GM18508 (cell line): ENCODE data around the gene PCDHGA1.

Experiments
- ATAC-seq: cut with Tn5 transposase; IDR thresholded peaks from one replicate; pipeline ENCODE4 v1.9.1; 2021; ENCODE audit warnings: moderate number of reproducible peaks; ENCODE audit not compliant: insufficient read depth, unreplicated experiment

PCDHGA1 gene

DNA sequence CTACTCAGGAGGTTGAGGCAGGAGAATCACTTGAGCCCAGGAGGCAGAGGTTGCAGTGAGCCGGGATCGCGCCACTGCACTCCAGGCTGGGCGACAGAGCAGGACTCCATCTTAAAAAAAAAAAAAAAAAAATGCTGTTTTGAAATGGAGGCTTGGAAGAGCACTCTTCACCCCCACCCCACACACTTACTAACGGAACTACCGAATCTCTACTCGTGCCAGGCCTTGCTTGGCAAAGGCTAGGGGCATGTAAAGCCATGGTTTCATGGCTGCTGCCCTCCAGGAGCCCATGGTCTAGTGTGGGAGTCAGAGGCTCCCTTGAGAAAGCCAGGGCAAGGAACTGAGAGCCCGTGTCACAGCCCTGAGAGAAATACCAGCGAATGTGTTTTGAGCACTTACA lies 179.8 kb downstream of the PCDHGA1 start:
- ATAC-seq, result no peak

GRCh38 chr5:141510850-141511601 lies 180.7 kb downstream of the PCDHGA1 start:
- ATAC-seq, result no peak

- no peak for ATAC-seq
Measured at GRCh38 chr5:141511771-141512325, 181.5 kb downstream of the PCDHGA1 start.

- no peak for ATAC-seq
Measured at GRCh38 chr5:141512390-141512910, 182.1 kb downstream of the PCDHGA1 start.

- no peak for ATAC-seq
Measured at GRCh38 chr5:141512911-141513626, 182.8 kb downstream of the PCDHGA1 start.

- no peak for ATAC-seq
Measured at GRCh38 chr5:141513627-141514329, 183.5 kb downstream of the PCDHGA1 start.

- ATAC-seq, result no peak
Measured at GRCh38 chr5:141514330-141515133, 184.2 kb downstream of the PCDHGA1 start.

DNA sequence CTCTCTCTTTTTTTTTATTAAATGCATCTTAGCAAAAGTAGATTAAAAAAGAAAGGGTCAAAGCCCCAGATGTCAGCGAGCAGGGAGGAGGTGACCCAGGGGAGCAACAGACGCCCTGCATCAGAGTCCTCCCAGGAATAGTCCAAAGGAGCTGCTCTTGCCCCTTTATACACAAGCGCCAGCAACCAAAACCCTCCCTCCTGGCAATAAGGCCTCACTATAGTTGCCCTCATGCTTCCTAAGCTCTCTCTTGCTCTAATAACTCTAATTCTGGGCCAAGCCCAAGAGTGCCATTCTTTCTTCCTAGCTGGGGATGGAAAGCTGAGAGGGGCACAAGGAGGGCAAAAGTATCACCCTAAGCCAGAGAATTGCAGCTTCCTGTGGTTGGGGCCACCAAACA lies 184.8 kb downstream of the PCDHGA1 start:
- no peak for ATAC-seq

DNA sequence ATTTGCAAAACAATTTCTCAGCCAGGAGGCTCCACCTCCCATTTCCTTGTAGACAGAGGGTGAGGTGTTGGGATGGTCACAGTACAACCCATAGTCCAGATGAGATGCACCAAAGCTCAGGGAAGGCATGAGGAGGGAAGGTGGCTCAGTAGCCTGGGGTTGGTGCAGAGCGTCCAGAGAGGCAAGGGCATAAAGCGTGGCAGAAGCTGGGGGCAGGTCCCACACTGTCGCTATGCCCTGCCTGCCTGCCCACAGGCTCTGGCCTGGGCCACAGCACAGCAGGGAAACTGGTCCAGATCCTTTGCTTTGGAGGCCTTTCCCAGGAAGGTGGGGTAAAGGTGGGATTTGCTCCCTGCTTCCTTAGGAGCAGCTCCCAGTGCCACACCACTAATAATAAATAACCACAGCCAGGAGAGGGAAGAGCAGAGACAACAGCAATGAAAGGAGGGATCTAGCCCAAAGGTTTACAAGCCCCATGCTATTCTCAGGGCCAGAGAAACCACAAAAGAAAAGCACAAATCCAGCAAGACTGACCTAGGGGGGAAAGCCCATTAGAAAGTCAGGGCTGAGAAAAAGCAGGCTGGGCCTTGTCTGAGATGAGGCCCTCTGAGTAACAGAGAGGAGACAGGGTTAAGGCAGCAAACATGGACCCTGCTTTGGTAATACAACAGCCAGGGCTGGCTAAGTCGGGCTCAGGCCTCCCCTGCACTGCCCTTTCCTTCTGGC lies 185.8 kb downstream of the PCDHGA1 start:
- ATAC-seq, result no peak

DNA sequence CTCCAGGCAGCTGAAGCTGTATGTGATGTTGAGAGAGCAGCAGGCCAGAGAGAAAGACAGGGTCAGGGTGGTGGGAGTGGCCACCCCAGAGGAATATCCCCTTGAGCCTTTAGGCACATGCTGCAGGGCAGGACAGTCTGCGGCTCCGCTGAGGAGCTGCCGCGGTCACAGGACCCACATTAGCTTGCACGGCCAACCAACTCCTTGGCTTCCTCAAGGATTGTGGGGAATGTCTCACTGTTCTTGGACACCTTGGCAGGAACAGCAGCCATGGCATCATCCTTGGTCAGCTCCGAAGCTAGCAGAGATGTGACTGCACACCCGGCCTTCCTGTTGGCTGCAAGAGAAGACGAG lies 186.3 kb downstream of the PCDHGA1 start:
- no peak for ATAC-seq

GRCh38 chr5:141517312-141517711 lies 187.0 kb downstream of the PCDHGA1 start:
- ATAC-seq, result no peak

DNA sequence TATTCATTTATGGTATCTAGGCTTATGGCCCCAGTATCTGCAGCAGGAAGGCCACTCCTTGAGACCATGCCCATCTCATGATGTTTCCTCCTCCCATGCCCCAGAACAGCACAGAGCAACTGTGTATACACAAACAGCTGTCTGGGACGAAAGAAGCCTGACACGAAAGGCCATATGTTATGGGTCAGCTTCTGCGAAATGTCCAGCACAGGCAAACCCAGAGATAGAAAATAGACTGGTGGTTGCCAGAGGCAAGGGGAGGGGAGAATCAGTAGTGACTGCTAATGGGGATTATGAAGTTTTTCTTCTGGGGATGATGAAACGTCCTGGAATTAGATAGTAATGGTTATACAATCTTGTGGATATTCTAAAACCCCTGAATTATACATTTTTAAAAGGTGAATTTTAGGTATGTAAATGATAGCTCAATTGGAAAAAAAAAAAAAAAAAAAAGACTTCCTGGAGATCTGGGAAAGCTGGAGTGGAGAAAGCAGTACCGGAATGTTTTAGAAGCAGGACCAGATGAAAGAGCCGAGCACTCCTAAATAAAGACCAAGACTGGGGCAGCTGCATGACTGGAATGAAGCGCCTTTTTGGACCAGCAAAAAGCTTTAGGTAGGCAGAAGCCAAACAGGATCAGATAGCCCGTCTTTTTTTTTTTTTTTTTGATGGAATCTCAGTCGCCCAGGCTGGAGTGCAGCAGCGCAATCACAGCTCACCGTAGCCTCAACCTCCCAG lies 187.7 kb downstream of the PCDHGA1 start:
- ATAC-seq, result no peak

- ATAC-seq, result no peak
Measured at GRCh38 chr5:141518618-141519015, 188.3 kb downstream of the PCDHGA1 start.

DNA sequence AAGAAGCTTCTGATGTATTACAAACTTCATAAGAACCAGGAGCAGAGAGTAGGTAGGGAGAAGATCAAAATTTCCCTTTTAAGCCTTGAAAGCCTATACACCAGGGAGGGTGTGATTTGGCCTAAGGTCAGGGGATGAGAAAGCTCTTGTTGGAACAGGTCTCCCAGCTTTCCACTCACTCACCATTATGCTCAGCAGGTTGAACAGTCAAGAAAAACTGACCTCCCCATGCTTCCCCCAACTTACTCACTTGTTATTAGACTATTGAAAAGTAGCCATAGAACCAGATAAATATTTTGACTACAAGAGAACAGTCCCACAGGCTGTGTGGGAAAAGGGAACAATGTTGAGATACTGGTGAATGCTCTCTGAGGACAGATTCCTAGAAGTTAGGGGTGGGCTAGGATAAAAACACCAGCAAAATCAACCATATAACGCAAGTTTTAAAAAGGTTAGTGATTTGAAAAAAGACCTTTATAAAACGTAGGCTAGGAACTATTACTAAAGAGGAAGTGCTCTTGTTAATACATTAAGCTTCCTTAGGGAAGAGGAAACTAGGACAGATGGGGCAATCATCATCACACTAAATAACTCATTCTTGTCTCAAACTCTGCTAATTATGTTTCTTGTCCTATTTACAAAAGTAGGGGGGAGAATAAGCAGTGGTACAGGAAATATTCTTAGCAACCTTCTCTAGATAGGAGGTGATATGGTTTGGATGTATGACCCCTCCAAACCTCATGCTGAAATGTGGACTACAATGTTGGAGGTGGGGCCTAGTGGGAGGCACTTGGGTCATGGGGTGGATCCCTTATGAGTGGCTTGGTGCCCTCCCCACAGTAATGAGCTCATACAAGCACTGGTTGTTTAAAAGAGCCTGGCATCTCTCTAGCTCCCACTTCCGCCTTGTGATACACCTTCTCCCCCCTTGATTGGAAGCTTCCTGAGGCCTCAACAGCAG lies 189.6 kb downstream of the PCDHGA1 start:
- no peak for ATAC-seq

DNA sequence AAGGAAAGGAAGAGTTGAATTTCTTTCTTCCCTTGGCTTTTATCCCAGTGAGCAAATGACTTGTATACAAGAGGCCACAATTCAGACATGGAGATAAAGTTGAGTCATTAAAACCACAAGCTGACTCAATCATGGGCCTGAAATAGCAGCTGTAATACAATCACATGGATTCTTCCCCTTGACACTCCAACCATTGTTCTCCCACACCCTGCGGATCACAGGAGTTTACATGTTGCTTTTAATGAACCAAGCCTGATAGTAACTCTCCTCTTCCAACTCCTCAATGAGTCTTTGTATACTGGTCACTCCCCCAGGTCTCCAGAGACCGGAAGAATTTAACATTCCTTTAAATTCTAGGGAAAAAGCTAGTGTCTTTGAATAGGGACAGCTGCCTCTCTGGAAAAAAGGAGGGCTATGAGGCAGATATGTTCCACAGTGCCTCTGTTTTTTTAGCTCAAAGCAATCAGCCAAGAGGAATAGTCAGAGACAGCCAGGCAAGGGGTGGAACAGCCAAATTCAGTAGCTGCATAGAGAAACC lies 191.0 kb downstream of the PCDHGA1 start:
- no peak for ATAC-seq

GRCh38 chr5:141522301-141522700 lies 192.0 kb downstream of the PCDHGA1 start:
- ATAC-seq, result no peak

DNA sequence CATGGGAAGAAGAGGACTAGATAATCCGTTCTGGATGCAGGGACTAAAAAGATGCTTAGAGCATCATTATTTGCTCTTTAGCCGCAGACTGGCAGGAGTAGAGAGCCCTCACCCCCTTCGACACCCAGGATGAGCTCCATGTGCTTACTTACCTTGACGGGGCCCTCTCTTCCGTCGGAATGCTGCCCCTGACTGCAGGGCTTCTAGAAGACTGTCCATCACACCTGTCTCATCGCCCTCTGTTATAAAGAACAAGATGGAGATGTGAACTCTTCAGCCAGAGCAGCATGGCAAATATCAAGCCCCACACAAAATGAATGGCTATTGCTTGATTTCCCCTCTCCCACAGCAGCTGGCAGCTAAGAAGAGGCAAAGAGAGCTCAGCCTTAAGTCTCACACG lies 193.7 kb downstream of the PCDHGA1 start:
- no peak for ATAC-seq
